HG02943 (cell line): ENCODE data around the gene RPL26.
"Not testable (repeated sequence)": the region's sequence is repeated elsewhere in the genome, so short reads cannot be mapped to it uniquely, and the experiment has no call there.

ENCODE experiments used
- ATAC-seq: cut with Tn5 transposase; IDR thresholded peaks from one replicate; pipeline ENCODE4 v1.9.1; 2021; ENCODE audit warnings: mild to moderate bottlenecking, low read depth, moderate library complexity; ENCODE audit not compliant: unreplicated experiment

The RPL26 gene

GRCh38 chr17:8369944-8370343 lies 13.0 kb downstream of the RPL26 start:
- no peak for ATAC-seq

- no peak for ATAC-seq
Measured at GRCh38 chr17:8368193-8368592, 14.8 kb downstream of the RPL26 start.

GRCh38 chr17:8366231-8366630 lies 16.8 kb downstream of the RPL26 start:
- no peak for ATAC-seq

GRCh38 chr17:8365143-8365542 lies 17.9 kb downstream of the RPL26 start:
- ATAC-seq, result no peak

- ATAC-seq, result no peak
Measured at GRCh38 chr17:8362651-8363332, 20.2 kb downstream of the RPL26 start.

- no peak for ATAC-seq
Measured at GRCh38 chr17:8360751-8361150, 22.2 kb downstream of the RPL26 start.

- ATAC-seq, result no peak
Measured at GRCh38 chr17:8360260-8360659, 22.7 kb downstream of the RPL26 start.

GRCh38 chr17:8359769-8360168 lies 23.2 kb downstream of the RPL26 start:
- no peak for ATAC-seq

- ATAC-seq, result no peak
Measured at GRCh38 chr17:8357910-8358309, 25.1 kb downstream of the RPL26 start.

GRCh38 chr17:8354236-8354635 lies 28.8 kb downstream of the RPL26 start:
- ATAC-seq, result no peak

- no peak for ATAC-seq
Measured at GRCh38 chr17:8353736-8354135, 29.3 kb downstream of the RPL26 start.

- ATAC-seq, result no peak
Measured at GRCh38 chr17:8350339-8350738, 32.7 kb downstream of the RPL26 start.

GRCh38 chr17:8347001-8347400 lies 36.0 kb downstream of the RPL26 start:
- ATAC-seq, result not testable (repeated sequence)

- no peak for ATAC-seq
Measured at GRCh38 chr17:8345951-8346665, 36.9 kb downstream of the RPL26 start.

- ATAC-seq, result no peak
Measured at GRCh38 chr17:8345052-8345690, 37.8 kb downstream of the RPL26 start.

- ATAC-seq, result no peak
Measured at GRCh38 chr17:8341456-8341855, 41.5 kb downstream of the RPL26 start.

- ATAC-seq, result no peak
Measured at GRCh38 chr17:8339540-8339939, 43.5 kb downstream of the RPL26 start, which contains the start of gene ODF4. TSS of gene ODF4 (plus strand) at chr17:8339840. CDS start at chr17:8340052, 212 bp downstream.

GRCh38 chr17:8338753-8339140 lies 44.2 kb downstream of the RPL26 start:
- no peak for ATAC-seq

- no peak for ATAC-seq
Measured at GRCh38 chr17:8337802-8338752, 44.9 kb downstream of the RPL26 start.

GRCh38 chr17:8333281-8333680 lies 49.7 kb downstream of the RPL26 start:
- no peak for ATAC-seq
